DND-41 (cell line): ENCODE measurements around the gene DPP6.
A peak's percentile ranks its signal among the peaks of the same experiment; 100 is the strongest.

Experiments used
- ATAC-seq: fragments of 200-7000 bp; cut with Tn5 transposase; 3 replicates; pipeline ENCODE4 v1.9.1; 2021; ENCODE audit warnings: low read depth; ENCODE audit not compliant: insufficient read depth
- DNase-seq: peaks from one replicate; pipeline ENCODE4 v3.0.0-alpha.2; 2020
- H2AFZ ChIP-seq: 2 replicates; pipeline ENCODE4 v1.6.0; 2012; ENCODE audit warnings: low read depth, low read length
- H3K27ac ChIP-seq: 2 replicates; pipeline ENCODE4 v1.5.1; 2012; ENCODE audit warnings: low read length, inconsistent platforms
- H3K27me3 ChIP-seq: fragments of 200-600 bp; sonication (generic); 2 replicates; pipeline ENCODE4 v1.6.0; 2012; ENCODE audit warnings: low read length, mild to moderate bottlenecking, inconsistent platforms; ENCODE audit not compliant: insufficient read depth, poor library complexity
- H3K36me3 ChIP-seq: 2 replicates; pipeline ENCODE4 v1.5.1; 2012; ENCODE audit warnings: low read length, inconsistent platforms; ENCODE audit not compliant: insufficient read depth
- H3K4me1 ChIP-seq: 2 replicates; pipeline ENCODE4 v1.5.1; 2012; ENCODE audit warnings: mild to moderate bottlenecking, low read length; ENCODE audit not compliant: insufficient read depth
- H3K4me2 ChIP-seq: 2 replicates; pipeline ENCODE4 v1.6.0; 2012; ENCODE audit warnings: mild to moderate bottlenecking, moderate library complexity, low read length, inconsistent platforms; ENCODE audit not compliant: insufficient read depth
- H3K4me3 ChIP-seq, 2 experiments: fragments of 200-600 bp in 1 of 2; shearing (Covaris generic) in 1 of 2; 2 replicates each; pipeline ENCODE4 v1.5.1; 2012 to 2016; ENCODE audit warnings: inconsistent platforms in 2 of 2, low read length in 2 of 2, mild to moderate bottlenecking in 2 of 2, low read depth in 1 of 2, moderate library complexity in 1 of 2
- H3K79me2 ChIP-seq: 2 replicates; pipeline ENCODE4 v1.6.0; 2012; ENCODE audit warnings: low read length, inconsistent platforms; ENCODE audit not compliant: insufficient read depth
- H3K9ac ChIP-seq: 2 replicates; pipeline ENCODE4 v1.6.0; 2012; ENCODE audit warnings: low read depth, mild to moderate bottlenecking, inconsistent platforms, low read length, moderate library complexity
- H3K9me3 ChIP-seq: 2 replicates; pipeline ENCODE4 v1.5.1; 2012; ENCODE audit warnings: low read length, moderate library complexity, mild to moderate bottlenecking, inconsistent platforms; ENCODE audit not compliant: insufficient read depth, severe bottlenecking
- H4K20me1 ChIP-seq: 2 replicates; pipeline ENCODE4 v1.6.0; 2012; ENCODE audit warnings: low read length; ENCODE audit not compliant: insufficient read depth
- CTCF ChIP-seq: IDR thresholded peaks from 2 replicates; pipeline ENCODE4 v1.5.1; 2012; ENCODE audit warnings: borderline replicate concordance, low read length, moderate library complexity, mild to moderate bottlenecking; ENCODE audit not compliant: poor library complexity, severe bottlenecking; ENCODE audit errors: extremely low read depth
- EZH2 ChIP-seq: IDR thresholded peaks from 3 replicates; pipeline ENCODE4 v1.6.1; 2012; ENCODE audit warnings: borderline replicate concordance, low read depth, mild to moderate bottlenecking, moderate library complexity, low read length, inconsistent platforms; ENCODE audit not compliant: severe bottlenecking

The DPP6 gene

GRCh38 chr7:154789404-154789803 lies 737.2 kb downstream of the DPP6 start:
- H3K36me3 ChIP-seq: no peaks in the 10 kb centered on the region
- no peak overlapping the region for H2AFZ ChIP-seq
- no peak overlapping the region for H3K4me2 ChIP-seq
- TF ChIP-seq CTCF (peak; percentile 47), EZH2 (no peak)
- peaks cover 2% of the 10 kb centered on the region for H3K9me3 ChIP-seq
- no peaks in the 10 kb centered on the region for H4K20me1 ChIP-seq
- no peaks in the 10 kb centered on the region for H3K4me1 ChIP-seq
- H3K4me3 ChIP-seq: no peak overlapping the region
- H3K27me3 ChIP-seq: peaks cover 2% of the 10 kb centered on the region
- peak; percentile 10 for DNase-seq
- no peak overlapping the region for H3K27ac ChIP-seq
- no peak for ATAC-seq
- H3K79me2 ChIP-seq: no peaks in the 10 kb centered on the region
- no peak overlapping the region for H3K9ac ChIP-seq

GRCh38 chr7:154791611-154792010 lies 739.4 kb downstream of the DPP6 start:
- Histone ChIP-seq H3K27ac (no peak overlapping the region), H3K4me3 (no peak overlapping the region), H3K9ac (no peak overlapping the region), H3K27me3 (peaks cover 2% of the 10 kb centered on the region), H3K4me1 (no peaks in the 10 kb centered on the region), H3K36me3 (no peaks in the 10 kb centered on the region), H3K4me2 (no peak overlapping the region), H3K9me3 (no peaks in the 10 kb centered on the region), H4K20me1 (no peaks in the 10 kb centered on the region), H2AFZ (no peak overlapping the region), H3K79me2 (no peaks in the 10 kb centered on the region)
- DNase-seq (no peak), ATAC-seq (no peak)
- no peak for TF ChIP-seq CTCF
- TF ChIP-seq EZH2: no peak

GRCh38 chr7:154792436-154793055 lies 740.3 kb downstream of the DPP6 start:
- TF ChIP-seq CTCF (no peak), EZH2 (no peak)
- Histone ChIP-seq H3K4me3 (no peak overlapping the region), H3K36me3 (no peaks in the 10 kb centered on the region), H4K20me1 (no peaks in the 10 kb centered on the region), H2AFZ (no peak overlapping the region), H3K79me2 (no peaks in the 10 kb centered on the region), H3K4me2 (no peak overlapping the region), H3K27me3 (peaks cover 2% of the 10 kb centered on the region), H3K9ac (no peak overlapping the region), H3K9me3 (no peaks in the 10 kb centered on the region), H3K27ac (no peak overlapping the region), H3K4me1 (no peaks in the 10 kb centered on the region)
- no peak for ATAC-seq
- DNase-seq: no peak
